ENCODE results near the gene DPH1. TPM values are rescaled to one million over a fixed set of nuclear protein-coding genes. Genes with fewer than 3 reads are reported as not detected.

The DPH1 gene
- total RNA-seq, 1 donor from 2014 or later, result 14.7 TPM

GRCh38 chr17:2023692-2024571 lies 6.0 kb upstream of the DPH1 start:
- FAIRE-seq (no peak), DNase-seq (ENCODE audit: low read depth) (no peak)
- TF ChIP-seq, protein P1, sequence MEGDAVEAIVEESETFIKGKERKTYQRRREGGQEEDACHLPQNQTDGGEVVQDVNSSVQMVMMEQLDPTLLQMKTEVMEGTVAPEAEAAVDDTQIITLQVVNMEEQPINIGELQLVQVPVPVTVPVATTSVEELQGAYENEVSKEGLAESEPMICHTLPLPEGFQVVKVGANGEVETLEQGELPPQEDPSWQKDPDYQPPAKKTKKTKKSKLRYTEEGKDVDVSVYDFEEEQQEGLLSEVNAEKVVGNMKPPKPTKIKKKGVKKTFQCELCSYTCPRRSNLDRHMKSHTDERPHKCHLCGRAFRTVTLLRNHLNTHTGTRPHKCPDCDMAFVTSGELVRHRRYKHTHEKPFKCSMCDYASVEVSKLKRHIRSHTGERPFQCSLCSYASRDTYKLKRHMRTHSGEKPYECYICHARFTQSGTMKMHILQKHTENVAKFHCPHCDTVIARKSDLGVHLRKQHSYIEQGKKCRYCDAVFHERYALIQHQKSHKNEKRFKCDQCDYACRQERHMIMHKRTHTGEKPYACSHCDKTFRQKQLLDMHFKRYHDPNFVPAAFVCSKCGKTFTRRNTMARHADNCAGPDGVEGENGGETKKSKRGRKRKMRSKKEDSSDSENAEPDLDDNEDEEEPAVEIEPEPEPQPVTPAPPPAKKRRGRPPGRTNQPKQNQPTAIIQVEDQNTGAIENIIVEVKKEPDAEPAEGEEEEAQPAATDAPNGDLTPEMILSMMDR (IDR thresholded peaks at IDR 0.05; ENCODE audit: insufficient read depth, low read length, severe bottlenecking), result no peak
- peak overlapping the region; percentile 43 for H3K4me3 ChIP-seq (ENCODE audit: low read depth, low read length)
- H3K36me3 ChIP-seq (ENCODE audit: control insufficient read depth, insufficient read depth, low read length), result no peaks in the 10 kb centered on the region
- peaks cover 10% of the 10 kb centered on the region for H3K27me3 ChIP-seq (ENCODE audit: control insufficient read depth, insufficient read depth, low read length)

DNA sequence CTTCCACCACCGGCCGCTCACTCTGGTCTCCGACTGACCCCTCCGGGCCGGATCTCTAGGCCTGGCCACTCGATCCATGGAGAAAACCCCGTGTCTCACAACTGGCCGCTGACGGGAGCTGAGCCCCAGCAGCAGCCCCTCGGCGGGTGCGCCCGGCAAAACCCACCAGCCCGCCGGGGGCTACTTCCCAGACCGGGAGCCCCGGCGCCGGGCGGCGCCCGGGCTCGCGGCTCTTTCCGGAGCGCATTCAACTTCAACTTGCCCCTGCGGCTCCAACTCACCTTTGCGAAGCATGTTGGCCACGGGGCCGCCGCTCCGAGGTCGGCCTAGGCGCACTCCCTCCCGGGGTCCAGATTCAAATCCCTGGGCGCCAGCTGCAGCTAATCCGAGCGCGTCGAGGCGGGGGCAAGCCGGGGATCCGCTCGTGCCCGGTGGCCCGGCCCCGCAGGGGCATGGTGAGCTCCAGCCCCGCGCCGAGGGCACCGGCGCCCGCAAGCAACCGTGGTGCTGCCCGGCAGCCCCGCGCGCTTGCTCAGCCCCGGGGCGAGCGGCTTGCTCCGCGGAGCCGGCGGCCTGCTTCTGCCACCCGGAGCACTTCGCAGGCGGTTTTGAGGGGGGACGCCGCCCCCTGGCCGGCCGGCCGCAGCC lies 5.3 kb upstream of the DPH1 start:
- no peak for FAIRE-seq
- DNase-seq (ENCODE audit: low read depth), result no peak
- peak overlapping the region; percentile 43 for H3K4me3 ChIP-seq (ENCODE audit: low read depth, low read length)
- TF ChIP-seq, protein P1 (IDR thresholded peaks at IDR 0.05; ENCODE audit: insufficient read depth, low read length, severe bottlenecking), result no peak
- peaks cover 10% of the 10 kb centered on the region for H3K27me3 ChIP-seq (ENCODE audit: control insufficient read depth, insufficient read depth, low read length)
- H3K36me3 ChIP-seq (ENCODE audit: control insufficient read depth, insufficient read depth, low read length), result no peaks in the 10 kb centered on the region

DNA sequence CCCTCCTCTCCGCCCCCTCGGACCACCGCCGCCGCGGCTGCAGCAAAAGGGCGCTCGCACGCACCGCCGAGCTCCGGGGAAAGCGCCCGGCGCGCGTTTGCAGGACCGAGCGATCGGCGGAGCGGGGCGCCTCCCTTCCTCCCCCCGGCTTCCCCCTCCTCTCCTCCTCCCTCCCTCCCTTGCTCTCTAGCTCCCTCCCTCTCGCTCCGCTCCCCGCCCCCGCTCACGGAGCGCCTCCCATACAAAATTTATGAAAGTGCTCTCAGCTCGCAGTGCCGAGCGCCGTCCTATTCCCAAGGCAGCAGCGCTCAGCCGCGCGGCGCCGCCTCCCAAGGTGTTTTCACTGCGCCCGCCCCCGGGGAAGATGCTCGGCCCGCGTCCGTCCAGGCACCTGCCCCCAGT lies 4.7 kb upstream of the DPH1 start, which contains the start of gene RTN4RL1:
Gene RTN4RL1 (minus strand): TSS at position 115 of the 402 bp plus-strand sequence. CDS start 469 bp downstream, outside the sequence.
- TF ChIP-seq, protein P1 (IDR thresholded peaks at IDR 0.05; ENCODE audit: insufficient read depth, low read length, severe bottlenecking), result peak; percentile 6
- peaks cover 9% of the 10 kb centered on the region for H3K27me3 ChIP-seq (ENCODE audit: control insufficient read depth, insufficient read depth, low read length)
- peak within 1 kb of the TSS; percentile 43 for H3K4me3 ChIP-seq (ENCODE audit: low read depth, low read length)
- FAIRE-seq (no peak), DNase-seq (ENCODE audit: low read depth) (peak; percentile 68)
- no peaks in the 10 kb centered on the region for H3K36me3 ChIP-seq (ENCODE audit: control insufficient read depth, insufficient read depth, low read length)

DNA sequence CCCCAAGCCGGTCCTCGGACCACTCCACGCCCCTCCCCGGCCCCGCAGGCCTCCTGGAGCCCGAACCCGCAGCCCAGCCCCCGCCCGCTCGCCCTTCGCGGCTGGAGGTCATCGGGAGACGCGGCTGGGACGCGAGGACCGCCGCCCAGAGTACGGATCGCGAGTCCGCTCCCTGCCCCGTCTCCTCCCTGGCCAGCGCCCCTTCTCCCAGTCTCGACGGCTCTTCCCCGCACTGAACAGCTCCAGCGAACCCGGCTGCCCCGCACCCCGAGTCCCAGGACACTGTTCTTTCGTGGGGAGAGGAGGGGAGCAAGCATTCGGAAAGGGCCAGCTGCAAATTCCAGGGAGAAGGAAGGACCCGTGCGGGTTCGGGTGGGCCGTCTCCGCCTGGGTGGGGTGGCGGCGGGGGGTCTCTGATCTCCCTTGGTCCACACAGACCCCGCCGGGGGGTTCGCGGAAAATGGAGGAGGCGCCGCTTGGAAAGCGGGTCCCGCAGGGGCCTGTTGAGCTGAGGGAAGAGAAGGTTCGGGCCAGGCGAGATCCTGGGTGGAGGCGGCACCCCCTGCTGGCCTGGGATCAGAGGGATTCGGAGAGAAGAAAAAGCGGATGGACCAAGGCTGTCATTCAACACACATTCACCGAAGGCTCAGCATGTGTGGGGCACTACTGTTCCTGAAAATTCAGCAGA lies 4.2 kb upstream of the DPH1 start:
- Histone ChIP-seq H3K36me3 (ENCODE audit: control insufficient read depth, insufficient read depth, low read length) (no peaks in the 10 kb centered on the region), H3K4me3 (ENCODE audit: low read depth, low read length) (peak overlapping the region; percentile 43), H3K27me3 (ENCODE audit: control insufficient read depth, insufficient read depth, low read length) (peaks cover 7% of the 10 kb centered on the region)
- TF ChIP-seq, protein P1 (IDR thresholded peaks at IDR 0.05; ENCODE audit: insufficient read depth, low read length, severe bottlenecking), result peak; percentile 91
- DNase-seq (ENCODE audit: low read depth), result peak; percentile 55
- FAIRE-seq, result no peak

DNA sequence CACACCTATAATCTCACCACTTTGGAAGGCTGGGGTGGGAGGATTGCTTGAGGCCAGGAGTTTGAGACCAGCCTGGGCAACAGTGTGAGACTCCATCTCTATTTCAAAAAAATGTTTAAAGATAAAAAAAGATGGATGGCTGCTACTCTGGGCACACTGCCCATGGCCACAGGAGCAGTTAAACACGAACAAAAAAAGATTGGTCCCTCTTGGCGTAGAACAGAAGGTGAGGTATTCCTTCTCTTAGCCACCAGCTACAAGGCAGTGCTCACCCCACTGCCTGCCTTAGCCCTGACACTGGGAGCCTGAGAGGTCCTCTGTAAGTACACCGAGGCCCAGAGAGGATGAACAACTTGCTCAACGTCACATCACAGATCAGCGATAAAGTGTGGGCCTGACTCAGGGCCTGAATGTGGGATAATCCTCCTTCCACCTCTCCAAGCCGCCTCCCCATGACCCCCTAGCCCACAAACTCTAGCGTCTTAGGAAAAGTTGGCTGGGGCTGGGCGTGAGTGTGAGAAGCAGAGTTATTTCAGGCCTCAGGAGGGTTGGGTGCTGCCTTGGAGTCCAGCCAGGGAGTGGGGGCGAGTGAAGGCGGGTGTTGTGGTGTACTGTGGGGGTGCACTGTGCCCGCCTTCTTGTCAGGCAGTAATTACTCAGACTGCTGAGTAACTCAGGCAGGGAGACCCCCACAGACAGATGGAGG lies 2.3 kb upstream of the DPH1 start:
- peaks cover 5% of the 10 kb centered on the region for H3K27me3 ChIP-seq (ENCODE audit: control insufficient read depth, insufficient read depth, low read length)
- TF ChIP-seq, protein P1 (IDR thresholded peaks at IDR 0.05; ENCODE audit: insufficient read depth, low read length, severe bottlenecking), result no peak
- H3K36me3 ChIP-seq (ENCODE audit: control insufficient read depth, insufficient read depth, low read length), result no peaks in the 10 kb centered on the region
- no peak for FAIRE-seq
- no peak for DNase-seq (ENCODE audit: low read depth)
- H3K4me3 ChIP-seq (ENCODE audit: low read depth, low read length), result no peak overlapping the region

Data from bronchial epithelial cell (primary cell).